ENCODE data around the gene CFAP53. TPM values are rescaled to one million over a fixed set of nuclear protein-coding genes. Genes with fewer than 3 reads are reported as not detected.

The CFAP53 gene
- total RNA-seq, 1 donor = under 0.01 TPM

DNA sequence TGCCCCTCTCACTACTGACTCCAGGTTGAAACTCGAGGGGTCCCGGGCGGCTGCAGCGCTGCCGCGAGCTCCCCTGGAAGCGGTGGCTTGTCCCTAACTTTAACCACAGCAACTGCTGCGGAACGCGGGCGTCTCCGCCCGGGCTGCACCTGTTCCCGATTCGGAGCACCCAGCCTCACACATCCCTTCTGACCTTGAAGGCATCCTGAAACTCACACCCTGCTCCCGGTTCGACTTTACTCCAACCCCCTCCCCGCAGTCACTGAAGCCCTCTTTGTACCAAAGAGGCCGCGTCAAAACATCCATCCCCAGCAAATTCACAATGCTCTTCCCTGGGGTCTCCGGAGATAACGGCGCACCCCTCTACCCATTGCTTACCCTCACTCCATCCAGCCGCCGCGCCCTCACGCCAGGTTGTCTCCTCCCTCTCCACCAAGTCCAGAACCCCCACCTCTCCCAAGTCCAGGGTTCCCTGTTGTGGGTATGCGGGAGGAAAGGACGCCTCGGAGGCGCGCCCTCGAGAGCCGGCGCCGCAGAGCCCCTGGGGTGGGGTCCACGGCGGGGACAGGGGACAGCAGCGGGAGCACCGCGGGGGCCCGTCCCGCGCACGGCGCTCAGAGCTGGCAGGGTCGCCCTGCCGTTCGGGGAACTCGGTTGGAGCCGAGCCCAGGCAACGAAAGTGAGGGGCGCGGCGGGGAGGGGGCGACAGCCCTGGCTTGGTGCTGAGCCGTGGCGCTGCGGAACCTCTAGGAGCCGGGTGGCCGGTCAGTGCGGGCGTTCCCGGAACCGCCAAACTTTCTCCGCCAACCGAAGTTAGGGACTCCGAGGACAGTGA, 72.3 kb downstream of the CFAP53 start:
- DNase-seq (ENCODE audit: low read depth) = no peak
- TF ChIP-seq, protein P1, sequence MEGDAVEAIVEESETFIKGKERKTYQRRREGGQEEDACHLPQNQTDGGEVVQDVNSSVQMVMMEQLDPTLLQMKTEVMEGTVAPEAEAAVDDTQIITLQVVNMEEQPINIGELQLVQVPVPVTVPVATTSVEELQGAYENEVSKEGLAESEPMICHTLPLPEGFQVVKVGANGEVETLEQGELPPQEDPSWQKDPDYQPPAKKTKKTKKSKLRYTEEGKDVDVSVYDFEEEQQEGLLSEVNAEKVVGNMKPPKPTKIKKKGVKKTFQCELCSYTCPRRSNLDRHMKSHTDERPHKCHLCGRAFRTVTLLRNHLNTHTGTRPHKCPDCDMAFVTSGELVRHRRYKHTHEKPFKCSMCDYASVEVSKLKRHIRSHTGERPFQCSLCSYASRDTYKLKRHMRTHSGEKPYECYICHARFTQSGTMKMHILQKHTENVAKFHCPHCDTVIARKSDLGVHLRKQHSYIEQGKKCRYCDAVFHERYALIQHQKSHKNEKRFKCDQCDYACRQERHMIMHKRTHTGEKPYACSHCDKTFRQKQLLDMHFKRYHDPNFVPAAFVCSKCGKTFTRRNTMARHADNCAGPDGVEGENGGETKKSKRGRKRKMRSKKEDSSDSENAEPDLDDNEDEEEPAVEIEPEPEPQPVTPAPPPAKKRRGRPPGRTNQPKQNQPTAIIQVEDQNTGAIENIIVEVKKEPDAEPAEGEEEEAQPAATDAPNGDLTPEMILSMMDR (IDR thresholded peaks at IDR 0.05; ENCODE audit: insufficient read depth, low read depth, low read length) = no peak
- H3K4me3 ChIP-seq (ENCODE audit: low read depth, low read length) = no peak overlapping the region

DNA sequence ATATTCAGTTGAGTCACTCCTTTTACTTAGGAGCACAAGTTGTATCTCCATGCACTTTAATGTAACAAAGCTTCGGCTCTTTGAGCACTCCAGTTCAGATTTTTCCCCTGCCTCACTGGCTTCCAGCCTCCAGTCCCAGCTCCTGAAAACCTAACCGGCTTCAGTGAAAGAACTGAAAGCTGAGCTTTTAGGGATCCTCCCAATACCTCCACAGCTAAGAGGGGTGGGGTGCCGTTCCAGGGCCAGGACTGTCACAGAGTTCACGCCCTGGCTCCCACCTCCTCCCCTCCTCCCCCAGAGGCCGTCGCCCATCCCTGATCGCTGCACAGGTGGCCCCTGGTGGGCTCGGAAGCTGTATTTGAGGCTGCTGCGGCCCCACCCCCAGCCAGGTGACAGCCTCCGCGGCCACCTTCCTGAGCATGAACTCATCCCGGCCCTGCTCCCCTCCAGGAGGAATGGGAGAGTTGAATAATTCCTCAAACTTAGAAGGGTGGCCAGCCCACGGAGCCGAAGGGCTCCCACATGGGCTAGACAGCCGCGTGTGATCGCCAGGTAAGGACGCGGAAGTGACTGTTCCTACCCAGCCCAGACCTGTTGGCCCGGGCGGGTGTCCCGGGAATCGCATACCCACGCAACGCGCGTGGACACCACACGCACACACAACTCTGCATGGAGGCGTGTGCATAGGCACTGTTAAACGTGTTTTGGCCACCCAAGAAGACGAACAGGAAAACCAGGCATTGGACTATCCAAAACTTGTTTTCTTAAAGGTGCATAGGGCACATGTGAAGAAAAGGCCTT, 73.1 kb downstream of the CFAP53 start:
- no peak for DNase-seq (ENCODE audit: low read depth)
- TF ChIP-seq, protein P1 (IDR thresholded peaks at IDR 0.05; ENCODE audit: insufficient read depth, low read depth, low read length) = no peak
- no peak overlapping the region for H3K4me3 ChIP-seq (ENCODE audit: low read depth, low read length)

- TF ChIP-seq, protein P1 (IDR thresholded peaks at IDR 0.05; ENCODE audit: insufficient read depth, low read depth, low read length) = no peak
- DNase-seq (ENCODE audit: low read depth) = no peak
- H3K4me3 ChIP-seq (ENCODE audit: low read depth, low read length) = no peak overlapping the region
Measured at GRCh38 chr18:50190926-50191325, 75.4 kb downstream of the CFAP53 start.

GRCh38 chr18:50190236-50190635, 76.1 kb downstream of the CFAP53 start:
- no peak for DNase-seq (ENCODE audit: low read depth)
- TF ChIP-seq, protein P1 (IDR thresholded peaks at IDR 0.05; ENCODE audit: insufficient read depth, low read depth, low read length) = no peak
- no peak overlapping the region for H3K4me3 ChIP-seq (ENCODE audit: low read depth, low read length)

DNA sequence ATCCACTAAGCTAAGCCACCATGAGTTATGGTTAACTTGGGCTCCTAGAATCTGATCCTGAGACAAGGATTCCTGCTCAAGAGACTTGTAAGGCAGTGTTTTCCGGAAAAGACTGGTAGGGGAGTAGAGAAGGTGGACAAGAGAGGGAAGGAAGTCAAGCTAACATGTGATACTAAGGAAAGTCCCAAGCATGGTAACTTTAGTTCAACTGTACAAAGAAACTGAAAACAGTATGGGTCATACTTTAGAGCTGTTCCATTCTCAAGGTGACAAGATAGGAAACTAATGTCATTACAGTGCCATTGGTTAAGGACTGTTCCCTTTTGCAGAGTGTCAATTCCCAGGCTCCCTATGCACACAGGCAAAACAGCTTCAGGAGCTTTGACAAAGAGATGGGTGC, 77.1 kb downstream of the CFAP53 start:
- no peak for DNase-seq (ENCODE audit: low read depth)
- TF ChIP-seq, protein P1 (IDR thresholded peaks at IDR 0.05; ENCODE audit: insufficient read depth, low read depth, low read length) = no peak
- H3K4me3 ChIP-seq (ENCODE audit: low read depth, low read length) = no peak overlapping the region

GRCh38 chr18:50188652-50189051, 77.6 kb downstream of the CFAP53 start:
- no peak for DNase-seq (ENCODE audit: low read depth)
- H3K4me3 ChIP-seq (ENCODE audit: low read depth, low read length) = no peak overlapping the region
- TF ChIP-seq, protein P1 (IDR thresholded peaks at IDR 0.05; ENCODE audit: insufficient read depth, low read depth, low read length) = no peak
